H1 (cell line): ENCODE measurements around the gene NKD2. TPM values are rescaled to one million over a fixed set of nuclear protein-coding genes. Genes with fewer than 3 reads are reported as not detected.

Experiments used
- CTCF ChIA-PET: fragments of 300-600 bp; sonication (Branson Sonifier 250); formaldehyde crosslinking; loops from one replicate; lab custom pipeline; 2021; ENCODE audit not compliant: partially characterized antibody; lab: Charles Lee
- POLR2A ChIA-PET: fragments of 300-600 bp; sonication (Branson Sonifier 250); formaldehyde crosslinking; loops from one replicate; lab custom pipeline; 2021; ENCODE audit warnings: inconsistent platforms; ENCODE audit not compliant: partially characterized antibody; lab: Charles Lee
- DNase-seq, 2 experiments: peaks; one replicate each; pipeline versions ENCODE4 v3.0.0 to v3.0.0-alpha.2; 2010 to 2022; ENCODE audit warnings: low spot score in 2 of 2, low read depth in 1 of 2, mixed read lengths in 1 of 2
- FAIRE-seq: peaks from 2 replicates; lab custom pipeline; 2011; peaks lifted over from hg19 to GRCh38; lab: Jason Lieb, UNC
- H2AFZ ChIP-seq: 2 replicates; pipeline ENCODE4 v1.8.1; 2012; ENCODE audit warnings: low read length, inconsistent platforms
- H2AK5ac ChIP-seq: 2 replicates; pipeline ENCODE4 v1.6.1; 2013; ENCODE audit warnings: low read depth, low read length
- H2BK120ac ChIP-seq: replicated peaks from 2 replicates; pipeline ENCODE3; 2013; ENCODE audit warnings: low read depth, low read length, inconsistent platforms
- H2BK12ac ChIP-seq: 2 replicates; pipeline ENCODE4 v1.6.1; 2013; ENCODE audit warnings: low read depth, low read length
- H2BK15ac ChIP-seq: 2 replicates; pipeline ENCODE4 v1.6.1; 2013; ENCODE audit warnings: low read length
- H2BK20ac ChIP-seq: 2 replicates; pipeline ENCODE4 v1.6.1; 2013; ENCODE audit warnings: low read length
- H2BK5ac ChIP-seq: 2 replicates; pipeline ENCODE4 v1.6.1; 2013; ENCODE audit warnings: low read depth, low read length
- H3K14ac ChIP-seq: 2 replicates; pipeline ENCODE4 v1.6.1; 2013; ENCODE audit warnings: inconsistent platforms; ENCODE audit not compliant: insufficient read length
- H3K18ac ChIP-seq: 2 replicates; pipeline ENCODE4 v1.6.1; 2013; ENCODE audit warnings: low read length; ENCODE audit errors: extremely low read depth
- H3K23ac ChIP-seq: 2 replicates; pipeline ENCODE4 v1.6.1; 2013; ENCODE audit warnings: inconsistent platforms; ENCODE audit not compliant: insufficient read length
- H3K23me2 ChIP-seq: 2 replicates; pipeline ENCODE4 v1.6.1; 2013; ENCODE audit warnings: low read depth, low read length
- H3K27ac ChIP-seq: 2 replicates; pipeline ENCODE4 v1.6.1; 2011; ENCODE audit warnings: low read depth, low read length, inconsistent platforms
- H3K27me3 ChIP-seq, 4 experiments: replicated peaks in 1 of 4; 1 replicate in 1 of 4; 2 replicates in 3 of 4; pipeline versions ENCODE4 v1.6.1 to v1.8.1; 2011 to 2013; ENCODE audit warnings: low read length in 3 of 4, mild to moderate bottlenecking in 3 of 4, inconsistent platforms in 2 of 4, mixed read lengths in 2 of 4, moderate library complexity in 1 of 4; ENCODE audit not compliant: control insufficient read depth in 3 of 4, insufficient read depth in 3 of 4; ENCODE audit errors: extremely low read depth in 1 of 4
- H3K36me3 ChIP-seq, 4 experiments: 2 replicates each; pipeline versions ENCODE4 v1.6.1 to v1.8.1; 2011 to 2013; ENCODE audit warnings: mild to moderate bottlenecking in 4 of 4, low read length in 3 of 4, moderate library complexity in 2 of 4, control low read depth in 1 of 4, inconsistent platforms in 1 of 4; ENCODE audit not compliant: insufficient read depth in 4 of 4, control insufficient read depth in 2 of 4
- H3K4ac ChIP-seq: replicated peaks from 2 replicates; pipeline ENCODE3; 2013; ENCODE audit warnings: low read length, low read depth, mixed read lengths, inconsistent platforms; ENCODE audit not compliant: insufficient read length
- H3K4me1 ChIP-seq, 4 experiments: replicated peaks in 1 of 4; 1 replicate in 1 of 4; 2 replicates in 3 of 4; pipeline versions ENCODE4 v1.6.1 to v1.8.1; 2011 to 2013; ENCODE audit warnings: low read length in 3 of 4, inconsistent platforms in 2 of 4, mixed read lengths in 1 of 4; ENCODE audit not compliant: insufficient read depth in 4 of 4, control insufficient read depth in 3 of 4
- H3K4me2 ChIP-seq, 2 experiments: 2 replicates each; pipeline versions ENCODE4 v1.6.1 to v1.8.1; 2011 to 2013; ENCODE audit warnings: low read depth in 2 of 2, low read length in 2 of 2, control low read depth in 1 of 2, inconsistent platforms in 1 of 2, mild to moderate bottlenecking in 1 of 2; ENCODE audit not compliant: insufficient read depth in 1 of 2
- H3K4me3 ChIP-seq, 4 experiments: fragments of 200-600, 300-600 bp in 1 of 4; sonication (generic), shearing (Covaris generic), sonication (Bioruptor Twin) in 1 of 4; 2 replicates each; pipeline versions ENCODE4 v1.5.1 to v1.8.1; 2011 to 2016; ENCODE audit warnings: low read length in 4 of 4, low read depth in 3 of 4, control low read depth in 2 of 4, inconsistent platforms in 2 of 4, mild to moderate bottlenecking in 2 of 4, mixed read lengths in 1 of 4, moderate library complexity in 1 of 4; ENCODE audit not compliant: insufficient read depth in 2 of 4; ENCODE audit errors: extremely low read depth in 1 of 4
- H3K56ac ChIP-seq: replicated peaks from 2 replicates; pipeline ENCODE3; 2013; ENCODE audit warnings: low read depth, mild to moderate bottlenecking, mixed read lengths, low read length, inconsistent platforms; ENCODE audit not compliant: insufficient read length
- H3K79me1 ChIP-seq: 2 replicates; pipeline ENCODE4 v1.6.1; 2013; ENCODE audit warnings: low read depth, low read length, control low read depth
- H3K79me2 ChIP-seq, 2 experiments: 2 replicates each; pipeline versions ENCODE4 v1.6.1 to v1.8.1; 2012 to 2013; ENCODE audit warnings: low read length in 2 of 2, mild to moderate bottlenecking in 2 of 2, inconsistent platforms in 1 of 2; ENCODE audit not compliant: insufficient read depth in 2 of 2, control insufficient read depth in 1 of 2
- H3K9ac ChIP-seq, 4 experiments: replicated peaks in 1 of 4; 1 replicate in 1 of 4; 2 replicates in 3 of 4; pipeline versions ENCODE4 v1.6.1 to v1.8.1; 2011 to 2013; ENCODE audit warnings: low read depth in 3 of 4, low read length in 3 of 4, control low read depth in 2 of 4, mild to moderate bottlenecking in 2 of 4, moderate library complexity in 2 of 4, inconsistent platforms in 1 of 4; ENCODE audit errors: extremely low read depth in 1 of 4
- H3K9me3 ChIP-seq, 2 experiments: 2 replicates each; pipeline versions ENCODE4 v1.6.1 to v1.8.1; 2012 to 2013; ENCODE audit warnings: mild to moderate bottlenecking in 2 of 2, moderate library complexity in 2 of 2, control low read depth in 1 of 2, inconsistent platforms in 1 of 2, low read depth in 1 of 2, low read length in 1 of 2, mixed read lengths in 1 of 2; ENCODE audit not compliant: insufficient read depth in 2 of 2
- H4K20me1 ChIP-seq, 2 experiments: replicated peaks in 1 of 2; 2 replicates each; pipeline versions ENCODE3 to v1.8.1; 2011 to 2013; ENCODE audit warnings: inconsistent platforms in 2 of 2, low read length in 2 of 2, mild to moderate bottlenecking in 1 of 2; ENCODE audit not compliant: insufficient read depth in 2 of 2, control insufficient read depth in 1 of 2
- H4K5ac ChIP-seq: 2 replicates; pipeline ENCODE4 v1.6.1; 2013; ENCODE audit warnings: low read length, low read depth, mixed read lengths, inconsistent platforms; ENCODE audit not compliant: insufficient read length
- H4K8ac ChIP-seq: 2 replicates; pipeline ENCODE4 v1.8.0; 2013; ENCODE audit warnings: mild to moderate bottlenecking, moderate library complexity, low read length, inconsistent platforms; ENCODE audit not compliant: insufficient read depth; ENCODE audit errors: extremely low read depth
- H4K91ac ChIP-seq: replicated peaks from 2 replicates; pipeline ENCODE3; 2013; ENCODE audit warnings: low read length, mixed read lengths, inconsistent platforms; ENCODE audit not compliant: insufficient read length
- EZH2 ChIP-seq: fragments of 200-600 bp; sonication (generic); IDR thresholded peaks from 2 replicates; pipeline ENCODE4 v1.7.1; 2012; ENCODE audit warnings: low read depth, mild to moderate bottlenecking, moderate library complexity, low read length, inconsistent platforms; ENCODE audit not compliant: severe bottlenecking
- GABPA ChIP-seq: IDR thresholded peaks from 2 replicates; pipeline ENCODE4 v1.6.1; 2011; ENCODE audit warnings: mild to moderate bottlenecking, low read length, moderate library complexity, borderline replicate concordance; ENCODE audit not compliant: insufficient read depth
- JUND ChIP-seq: IDR thresholded peaks from 2 replicates; pipeline ENCODE4 v1.6.1; 2011; ENCODE audit warnings: mild to moderate bottlenecking, improper control_type of control experiment, low read length
- POLR2AphosphoS5 ChIP-seq: IDR thresholded peaks from 2 replicates; pipeline ENCODE4 v1.6.1; 2011; ENCODE audit warnings: low read depth, low read length
- POU5F1 ChIP-seq: IDR thresholded peaks from 2 replicates; pipeline ENCODE4 v1.6.1; 2011; ENCODE audit warnings: low read depth, mild to moderate bottlenecking, low read length, moderate library complexity
- SIRT6 ChIP-seq: IDR thresholded peaks from one replicate; pipeline ENCODE4 v1.7.1; 2012; ENCODE audit warnings: low read length, inconsistent platforms
- SP1 ChIP-seq: IDR thresholded peaks from 2 replicates; pipeline ENCODE4 v1.6.1; 2011; ENCODE audit warnings: low read depth, low read length
- SP2 ChIP-seq: IDR thresholded peaks from 2 replicates; pipeline ENCODE4 v1.6.1; 2012; ENCODE audit warnings: mild to moderate bottlenecking, low read length, inconsistent platforms
- TEAD4 ChIP-seq: IDR thresholded peaks from 2 replicates; pipeline ENCODE4 v1.6.1; 2012; ENCODE audit warnings: low read depth, low read length, inconsistent platforms, mixed read lengths
- WGBS, 2 experiments: shearing (Covaris generic) in 1 of 2; methylation state at CpG; one replicate each; pipeline versions ENCODE4 v1.1.6 to v1.1.7; 2013 to 2015; ENCODE audit warnings: low lambda C conversion rate in 2 of 2, mixed read lengths in 2 of 2, inconsistent platforms in 1 of 2, low coverage in 1 of 2, missing lambda C conversion rate in 1 of 2; ENCODE audit not compliant: insufficient replicate concordance in 2 of 2, insufficient coverage in 1 of 2, insufficient read length in 1 of 2; ENCODE audit errors: extremely low coverage in 1 of 2, missing lambda C conversion rate in 1 of 2; 5-methylcytosine and 5-hydroxymethylcytosine counted together
- polyA plus RNA-seq, 7 experiments: library from polyadenylated mRNA; depleted of rRNA in 3 of 7; stranded (reverse) in 5 of 7; unstranded in 2 of 7; fragments of >200 nt in 5 of 7; fragments of 200-250 nt in 2 of 7; gene quantifications; 1 replicate in 5 of 7; 2 replicates in 1 of 7; 4 replicates in 1 of 7; pipeline versions ENCODE4 v1.2.1 to v1.2.3, GENCODE V29; 2011 to 2013; ENCODE audit warnings: missing spikeins in 2 of 7, mixed read lengths in 2 of 7
- total RNA-seq: library from RNA; stranded (reverse); fragmentation: NEBNext Ultra II Directional; extraction: Animal tissue kit (Norgen Biotek cat#: 25700); gene quantifications from 2 replicates; pipeline ENCODE4 v1.2.1, GENCODE V29; 2021

The NKD2 gene
- total and polyA plus RNA-seq, 2 of the 8 experiments (the other 6 are each of a cell fraction or from before 2014, with no cell fraction given): 5.5 to 7.9 TPM

DNA sequence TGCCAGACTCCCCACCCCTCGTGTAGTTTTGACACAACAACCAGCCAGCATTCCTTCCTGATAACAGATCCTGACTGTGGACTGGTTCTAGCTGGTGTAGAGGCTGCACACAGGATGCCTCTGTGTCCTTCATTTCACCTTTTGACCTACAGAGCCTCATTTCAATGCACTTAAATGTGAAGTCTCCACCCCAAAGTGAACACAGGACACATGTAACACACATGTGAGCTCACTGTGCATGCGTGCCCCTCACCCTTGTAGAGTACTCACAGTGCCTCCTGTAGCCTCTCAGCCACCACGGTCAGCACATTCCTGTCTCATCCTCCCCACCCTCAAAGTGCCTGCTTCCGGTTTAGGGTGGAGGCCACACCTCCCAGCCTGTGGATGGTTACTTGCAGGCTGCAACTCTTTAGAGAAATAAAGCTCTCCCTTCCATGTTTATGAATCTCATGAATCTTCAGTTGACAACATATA lies 11.6 kb upstream of the NKD2 start:
- H3K79me1 ChIP-seq: no peaks in the 10 kb centered on the region
- no peaks in the 10 kb centered on the region for H3K9me3 ChIP-seq
- H2BK120ac ChIP-seq: no peak overlapping the region
- POLR2A ChIA-PET: interaction anchor here (0.6 to 1.0 kb wide), 2 partner anchors 75 to 525 kb away, joined by 3 read pairs; no protein-coding TSS in a partner anchor
- H2BK12ac ChIP-seq: 0 out of 2 replicates have a peak overlapping the region, but pooled peaks have one; percentile 33
- no peak overlapping the region for H3K18ac ChIP-seq
- DNase-seq: no peak
- no peaks in the 10 kb centered on the region for H3K79me2 ChIP-seq
- 77% methylated on average over 4 of the region's 4 CpGs; no CpG with 5 or more reads in 1 of the 2 experiments for WGBS, 2 experiments
- CTCF ChIA-PET: interaction anchor here (1.3 to 5.9 kb wide), 6 partner anchors 10 to 177 kb away, joined by 4 to 30 read pairs (median 10); partner anchors contain the start of gene NKD2
- no peaks in the 10 kb centered on the region for H4K20me1 ChIP-seq
- no peaks in the 10 kb centered on the region for H3K27me3 ChIP-seq
- H2BK5ac ChIP-seq: peak overlapping the region; percentile 8; the same call in 1 of the 2 replicates
- H3K36me3 ChIP-seq: no peaks in the 10 kb centered on the region
- peaks cover 1% of the 10 kb centered on the region; the same call in 1 of the 2 replicates for H3K23me2 ChIP-seq
- TF ChIP-seq TEAD4: peak; percentile 61
- no peak for TF ChIP-seq JUND
- TF ChIP-seq SP2: no peak
- TF ChIP-seq POLR2AphosphoS5: no peak
- no peak for TF ChIP-seq EZH2
- TF ChIP-seq GABPA: no peak
- no peak for TF ChIP-seq SP1
- TF ChIP-seq SIRT6: no peak
- no peak for TF ChIP-seq POU5F1
- TF ChIP-seq, all 59 proteins: peak for 1
- no peak overlapping the region for H3K27ac ChIP-seq
- H2AFZ ChIP-seq: 0 out of 2 replicates have a peak overlapping the region, but pooled peaks have one; percentile 20
- no peak overlapping the region for H3K56ac ChIP-seq
- peaks cover 0 to 3% (median 0%) of the 10 kb centered on the region in 4 experiments; a peak in 2 of 7 replicates for H3K4me1 ChIP-seq
- no peak overlapping the region for H3K23ac ChIP-seq
- H4K8ac ChIP-seq: no peak overlapping the region
- no peak overlapping the region for H2BK20ac ChIP-seq
- no peak overlapping the region for H2AK5ac ChIP-seq
- H3K4me2 ChIP-seq: no peak overlapping the region
- no peak overlapping the region for H2BK15ac ChIP-seq
- no peak overlapping the region for H3K9ac ChIP-seq
- H4K91ac ChIP-seq: no peak overlapping the region
- FAIRE-seq: no peak
- no peak overlapping the region for H4K5ac ChIP-seq
- no peak overlapping the region for H3K4me3 ChIP-seq
- no peak overlapping the region for H3K14ac ChIP-seq
- H3K4ac ChIP-seq: no peak overlapping the region
